HepG2 (cell line): ENCODE results near the gene RIPK1. TPM values are rescaled to one million over a fixed set of nuclear protein-coding genes. Genes with fewer than 3 reads are reported as not detected.

ENCODE experiments used
- ARID3A ChIP-seq: IDR thresholded peaks from 2 replicates; pipeline ENCODE4 v1.6.1; 2012; ENCODE audit warnings: low read depth, low read length, improper control_type of control experiment
- ATF7-NPFF ChIP-seq: sonication (generic); formaldehyde crosslinking; IDR thresholded peaks from 2 replicates; pipeline ENCODE4 v1.8.1; 2023; ENCODE audit warnings: mild to moderate bottlenecking, low read depth, missing genetic modification reagents, moderate library complexity
- CEBPB ChIP-seq: IDR thresholded peaks from 2 replicates; pipeline ENCODE4 v1.6.1; 2011; ENCODE audit warnings: low read depth, low read length, improper control_type of control experiment, borderline replicate concordance
- DR1 ChIP-seq: sonication (generic); formaldehyde crosslinking; IDR thresholded peaks from 2 replicates; pipeline ENCODE4 v1.8.0; 2021; ENCODE audit warnings: mild to moderate bottlenecking, missing genetic modification reagents, inconsistent platforms
- HMGA1 ChIP-seq: sonication (generic); formaldehyde crosslinking; conservative IDR thresholded peaks from 2 replicates; pipeline ENCODE4 v1.4.0; 2020; ENCODE audit warnings: missing genetic modification reagents
- MAFG ChIP-seq: sonication (generic); formaldehyde crosslinking; IDR thresholded peaks from 2 replicates; pipeline ENCODE4 v1.5.1; 2020; ENCODE audit warnings: mild to moderate bottlenecking, missing genetic modification reagents
- MED1 ChIP-seq: sonication (generic); formaldehyde crosslinking; IDR thresholded peaks from 2 replicates; pipeline ENCODE4 v1.4.0; 2020; ENCODE audit warnings: missing genetic modification reagents
- NFYB ChIP-seq: sonication (generic); formaldehyde crosslinking; IDR thresholded peaks from 2 replicates; pipeline ENCODE4 v1.4.0; 2020; ENCODE audit warnings: missing genetic modification reagents
- PCBP2 ChIP-seq: fragments of 200-400 bp; formaldehyde crosslinking; optimal IDR thresholded peaks from 2 replicates; pipeline ENCODE3; 2018; ENCODE audit warnings: low read length, low read depth; ENCODE audit not compliant: poor library complexity, severe bottlenecking
- PRMT3 ChIP-seq: sonication (generic); formaldehyde crosslinking; IDR thresholded peaks from 2 replicates; pipeline ENCODE4 v1.8.1; 2022; ENCODE audit warnings: low read depth, mild to moderate bottlenecking, moderate library complexity, missing genetic modification reagents, borderline replicate concordance
- RBM22 ChIP-seq: fragments of 200-400 bp; formaldehyde crosslinking; optimal IDR thresholded peaks from 2 replicates; pipeline ENCODE3; 2017; ENCODE audit warnings: mild to moderate bottlenecking, low read length, moderate library complexity
- ZMYM3 ChIP-seq: sonication (generic); formaldehyde crosslinking; IDR thresholded peaks from 2 replicates; pipeline ENCODE4 v1.5.1; 2020; ENCODE audit warnings: mild to moderate bottlenecking, missing genetic modification reagents
- ZMYM4 ChIP-seq: sonication (generic); formaldehyde crosslinking; IDR thresholded peaks from 2 replicates; pipeline ENCODE4 v1.8.1; 2023; ENCODE audit warnings: mild to moderate bottlenecking, missing genetic modification reagents
- ZNF235 ChIP-seq: sonication (generic); formaldehyde crosslinking; IDR thresholded peaks from 2 replicates; pipeline ENCODE4 v1.8.1; 2023; ENCODE audit warnings: mild to moderate bottlenecking, missing genetic modification reagents, borderline replicate concordance
- ZNF460 ChIP-seq: sonication (generic); formaldehyde crosslinking; IDR thresholded peaks from 2 replicates; pipeline ENCODE4 v1.5.1; 2020; ENCODE audit warnings: missing genetic modification reagents, mild to moderate bottlenecking, borderline replicate concordance
- ZNF605 ChIP-seq: sonication (generic); formaldehyde crosslinking; IDR thresholded peaks from 2 replicates; pipeline ENCODE4 v1.8.0; 2022; ENCODE audit warnings: mild to moderate bottlenecking, missing genetic modification reagents
- ZNF674 ChIP-seq: sonication (generic); formaldehyde crosslinking; IDR thresholded peaks from 2 replicates; pipeline ENCODE4 v1.5.0; 2020; ENCODE audit warnings: low read depth, mild to moderate bottlenecking, missing genetic modification reagents
- ZNF691 ChIP-seq: sonication (generic); formaldehyde crosslinking; IDR thresholded peaks from 2 replicates; pipeline ENCODE4 v1.4.0; 2020; ENCODE audit warnings: missing genetic modification reagents, low read depth, mild to moderate bottlenecking, borderline replicate concordance
- ZNF788 ChIP-seq: sonication (generic); formaldehyde crosslinking; IDR thresholded peaks from 2 replicates; pipeline ENCODE4 v1.5.0; 2020; ENCODE audit warnings: mild to moderate bottlenecking, missing genetic modification reagents, borderline replicate concordance
- polyA plus RNA-seq, 8 experiments: library from polyadenylated mRNA; depleted of rRNA in 3 of 8; stranded (reverse) in 7 of 8; unstranded in 1 of 8; fragments of >200 nt; fragmentation: Illumina TruSeq in 4 of 8; extraction: Trizol in 4 of 8; gene quantifications; 2 replicates each; pipeline versions ENCODE4 v1.2.1 to v1.2.3, GENCODE V29; 2011 to 2016; ENCODE audit warnings: low read depth in 4 of 8, missing spikeins in 1 of 8, mixed read lengths in 1 of 8; ENCODE audit not compliant: insufficient read depth in 1 of 8
- total RNA-seq, 5 experiments: library from RNA; depleted of rRNA; stranded (reverse); fragments of >200 nt; fragmentation: Illumina TruSeq; extraction: Trizol; gene quantifications; 2 replicates each; pipeline ENCODE4 v1.2.3, GENCODE V29; 2016; ENCODE audit warnings: low read depth in 1 of 5
- TF ChIP-seq, protein P1 (sequence below): IDR thresholded peaks from 2 replicates; pipeline ENCODE4 v1.6.1; 2018; ENCODE audit warnings: missing genetic modification reagents, mild to moderate bottlenecking, missing compliant biosample characterization
- TF ChIP-seq, protein P2 (sequence below): sonication (generic); formaldehyde crosslinking; IDR thresholded peaks from 2 replicates; pipeline ENCODE4 v1.9.0; 2022; ENCODE audit warnings: missing genetic modification reagents, mild to moderate bottlenecking, borderline replicate concordance
- TF ChIP-seq, protein P3 (sequence below): sonication (generic); formaldehyde crosslinking; IDR thresholded peaks from 2 replicates; pipeline ENCODE4 v1.4.0; 2020; ENCODE audit warnings: mild to moderate bottlenecking, missing genetic modification reagents

Gene RIPK1
- total and polyA plus RNA-seq, 2 of the 13 experiments (the other 11 are each of a cell fraction or from before 2014, with no cell fraction given), result 9.0 to 10.3 TPM

GRCh38 chr6:3139090-3139903 is 71.0 kb downstream of the RIPK1 start (continued):
- TF ChIP-seq MED1 (peak; percentile 98), MAFG (no peak), ATF7-NPFF (CRISPR knock-in tag) (no peak), ZNF235 (no peak), ZNF788 (CRISPR knock-in tag) (peak; percentile 86; the same call in 1 of the 2 replicates), RBM22 (no peak), ZMYM4 (CRISPR knock-in tag) (peak; percentile 69), PCBP2 (no peak), ARID3A (peak; percentile 74), NFYB (CRISPR knock-in tag) (no peak; the same call in 1 of the 2 replicates), HMGA1 (no peak), ZNF460 (no peak; the same call in 1 of the 2 replicates), ZNF605 (no peak), CEBPB (no peak), ZNF674 (0 out of 2 replicates have a peak, but pooled peaks have one; percentile 29), DR1 (no peak), ZMYM3 (peak; percentile 79), ZNF691 (CRISPR knock-in tag) (peak; percentile 91), PRMT3 (CRISPR knock-in tag) (peak; percentile 75; the same call in 1 of the 2 replicates)
- TF ChIP-seq, protein P1, sequence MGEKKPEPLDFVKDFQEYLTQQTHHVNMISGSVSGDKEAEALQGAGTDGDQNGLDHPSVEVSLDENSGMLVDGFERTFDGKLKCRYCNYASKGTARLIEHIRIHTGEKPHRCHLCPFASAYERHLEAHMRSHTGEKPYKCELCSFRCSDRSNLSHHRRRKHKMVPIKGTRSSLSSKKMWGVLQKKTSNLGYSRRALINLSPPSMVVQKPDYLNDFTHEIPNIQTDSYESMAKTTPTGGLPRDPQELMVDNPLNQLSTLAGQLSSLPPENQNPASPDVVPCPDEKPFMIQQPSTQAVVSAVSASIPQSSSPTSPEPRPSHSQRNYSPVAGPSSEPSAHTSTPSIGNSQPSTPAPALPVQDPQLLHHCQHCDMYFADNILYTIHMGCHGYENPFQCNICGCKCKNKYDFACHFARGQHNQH (CRISPR knock-in tag), result peak; percentile 95
- TF ChIP-seq, protein P2, sequence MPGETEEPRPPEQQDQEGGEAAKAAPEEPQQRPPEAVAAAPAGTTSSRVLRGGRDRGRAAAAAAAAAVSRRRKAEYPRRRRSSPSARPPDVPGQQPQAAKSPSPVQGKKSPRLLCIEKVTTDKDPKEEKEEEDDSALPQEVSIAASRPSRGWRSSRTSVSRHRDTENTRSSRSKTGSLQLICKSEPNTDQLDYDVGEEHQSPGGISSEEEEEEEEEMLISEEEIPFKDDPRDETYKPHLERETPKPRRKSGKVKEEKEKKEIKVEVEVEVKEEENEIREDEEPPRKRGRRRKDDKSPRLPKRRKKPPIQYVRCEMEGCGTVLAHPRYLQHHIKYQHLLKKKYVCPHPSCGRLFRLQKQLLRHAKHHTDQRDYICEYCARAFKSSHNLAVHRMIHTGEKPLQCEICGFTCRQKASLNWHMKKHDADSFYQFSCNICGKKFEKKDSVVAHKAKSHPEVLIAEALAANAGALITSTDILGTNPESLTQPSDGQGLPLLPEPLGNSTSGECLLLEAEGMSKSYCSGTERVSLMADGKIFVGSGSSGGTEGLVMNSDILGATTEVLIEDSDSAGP, result peak; percentile 81
- TF ChIP-seq, protein P3, sequence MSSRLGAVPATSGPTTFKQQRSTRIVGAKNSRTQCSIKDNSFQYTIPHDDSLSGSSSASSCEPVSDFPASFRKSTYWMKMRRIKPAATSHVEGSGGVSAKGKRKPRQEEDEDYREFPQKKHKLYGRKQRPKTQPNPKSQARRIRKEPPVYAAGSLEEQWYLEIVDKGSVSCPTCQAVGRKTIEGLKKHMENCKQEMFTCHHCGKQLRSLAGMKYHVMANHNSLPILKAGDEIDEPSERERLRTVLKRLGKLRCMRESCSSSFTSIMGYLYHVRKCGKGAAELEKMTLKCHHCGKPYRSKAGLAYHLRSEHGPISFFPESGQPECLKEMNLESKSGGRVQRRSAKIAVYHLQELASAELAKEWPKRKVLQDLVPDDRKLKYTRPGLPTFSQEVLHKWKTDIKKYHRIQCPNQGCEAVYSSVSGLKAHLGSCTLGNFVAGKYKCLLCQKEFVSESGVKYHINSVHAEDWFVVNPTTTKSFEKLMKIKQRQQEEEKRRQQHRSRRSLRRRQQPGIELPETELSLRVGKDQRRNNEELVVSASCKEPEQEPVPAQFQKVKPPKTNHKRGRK, result no peak
